Measurements from ENCODE around the gene EFNA3. TPM values are rescaled to one million over a fixed set of nuclear protein-coding genes. Genes with fewer than 3 reads are reported as not detected.

The EFNA3 gene
- total and polyA plus RNA-seq, 2 experiments from 2014 or later = 5.5 to 13.1 TPM

- no peak for DNase-seq (ENCODE audit: low spot score)
- WGBS (ENCODE audit: low lambda C conversion rate, missing lambda C conversion rate) = 54% methylated on average over 5 of the region's 5 CpGs
Observed at GRCh38 chr1:155064832-155065429, 13.7 kb upstream of the EFNA3 start.

GRCh38 chr1:155066777-155067176, 11.9 kb upstream of the EFNA3 start:
- Histone ChIP-seq H3K27ac (no peak overlapping the region), H4K20me1 (ENCODE audit: insufficient read depth, poor library complexity, severe bottlenecking) (peaks cover 3% of the 10 kb centered on the region), H3K4me2 (no peak overlapping the region), H3K9me3 (ENCODE audit: low read depth) (no peaks in the 10 kb centered on the region), H3K79me2 (peaks cover 28% of the 10 kb centered on the region), H3K9me2 (replicated peaks; ENCODE audit: insufficient read depth) (no peaks in the 10 kb centered on the region), H3K4me3 (no peak overlapping the region), H3K4me1 (ENCODE audit: insufficient read depth) (peaks cover 30% of the 10 kb centered on the region), H3K27me3 (peaks cover 2% of the 10 kb centered on the region), H2AFZ (no peak overlapping the region), H3K36me3 (replicated peaks; ENCODE audit: insufficient read depth, low read depth) (no peaks in the 10 kb centered on the region)
- TF ChIP-seq EZH2phosphoT487 (IDR thresholded peaks at IDR 0.05; ENCODE audit: low read depth, severe bottlenecking, unreplicated experiment) (no peak), CTCF (IDR thresholded peaks at IDR 0.05; ENCODE audit: poor library complexity) (no peak), EZH2 (IDR thresholded peaks at IDR 0.05; ENCODE audit: borderline replicate concordance) (no peak)
- 93% methylated on average over 8 of the region's 8 CpGs for WGBS (ENCODE audit: low lambda C conversion rate, missing lambda C conversion rate)
- DNase-seq (ENCODE audit: low spot score) = no peak

More at GRCh38 chr1:155064832-155065429, 13.7 kb upstream of the EFNA3 start:
- H3K9me3 ChIP-seq (ENCODE audit: low read depth) = no peaks in the 10 kb centered on the region
- H3K9me2 ChIP-seq (replicated peaks; ENCODE audit: insufficient read depth) = no peaks in the 10 kb centered on the region
- H3K4me1 ChIP-seq (ENCODE audit: insufficient read depth) = peaks cover 18% of the 10 kb centered on the region
- H3K4me3 ChIP-seq = peak overlapping the region; percentile 77
- H3K4me2 ChIP-seq = peak overlapping the region; percentile 93
- peaks cover 28% of the 10 kb centered on the region for H3K79me2 ChIP-seq
- TF ChIP-seq EZH2 (IDR thresholded peaks at IDR 0.05; ENCODE audit: borderline replicate concordance) (no peak), EZH2phosphoT487 (IDR thresholded peaks at IDR 0.05; ENCODE audit: low read depth, severe bottlenecking, unreplicated experiment) (no peak), CTCF (IDR thresholded peaks at IDR 0.05; ENCODE audit: poor library complexity) (no peak)
- no peak overlapping the region for H2AFZ ChIP-seq
- no peaks in the 10 kb centered on the region for H3K27me3 ChIP-seq
- no peaks in the 10 kb centered on the region for H3K36me3 ChIP-seq (replicated peaks; ENCODE audit: insufficient read depth, low read depth)
- H3K27ac ChIP-seq = peak overlapping the region; percentile 97
- peaks cover 3% of the 10 kb centered on the region for H4K20me1 ChIP-seq (ENCODE audit: insufficient read depth, poor library complexity, severe bottlenecking)

- no peak for DNase-seq (ENCODE audit: low spot score)
- WGBS (ENCODE audit: low lambda C conversion rate, missing lambda C conversion rate) = 100% methylated on average over 3 of the region's 3 CpGs
- H3K27me3 ChIP-seq = peaks cover 7% of the 10 kb centered on the region
- no peak overlapping the region for H3K4me2 ChIP-seq
- no peak overlapping the region for H3K27ac ChIP-seq
- H3K36me3 ChIP-seq (replicated peaks; ENCODE audit: insufficient read depth, low read depth) = no peaks in the 10 kb centered on the region
- no peaks in the 10 kb centered on the region for H3K9me3 ChIP-seq (ENCODE audit: low read depth)
- H3K4me3 ChIP-seq = no peak overlapping the region
- H2AFZ ChIP-seq = no peak overlapping the region
- no peak for TF ChIP-seq EZH2 (IDR thresholded peaks at IDR 0.05; ENCODE audit: borderline replicate concordance)
- no peak for TF ChIP-seq CTCF (IDR thresholded peaks at IDR 0.05; ENCODE audit: poor library complexity)
- no peak for TF ChIP-seq EZH2phosphoT487 (IDR thresholded peaks at IDR 0.05; ENCODE audit: low read depth, severe bottlenecking, unreplicated experiment)
- H3K4me1 ChIP-seq (ENCODE audit: insufficient read depth) = peaks cover 20% of the 10 kb centered on the region
- peaks cover 3% of the 10 kb centered on the region for H4K20me1 ChIP-seq (ENCODE audit: insufficient read depth, poor library complexity, severe bottlenecking)
- H3K9me2 ChIP-seq (replicated peaks; ENCODE audit: insufficient read depth) = no peaks in the 10 kb centered on the region
- H3K79me2 ChIP-seq = peaks cover 28% of the 10 kb centered on the region
Observed at GRCh38 chr1:155068599-155068998, 10.0 kb upstream of the EFNA3 start.
